CD4-positive, alpha-beta T cell treated with Interleukin-17A for 4 hours (primary cell): ENCODE data around the gene PSORS1C1.
"Not testable (repeated sequence)": the region's sequence is repeated elsewhere in the genome, so short reads cannot be mapped to it uniquely, and the experiment has no call there.

Experiments
- DNase-seq: peaks from one replicate; pipeline ENCODE4 v3.0.0-alpha.2; 2020; ENCODE audit warnings: mixed read lengths

The PSORS1C1 gene

GRCh38 chr6:31161216-31162126 is 46.9 kb downstream of the PSORS1C1 start:
- DNase-seq: no peak

DNA sequence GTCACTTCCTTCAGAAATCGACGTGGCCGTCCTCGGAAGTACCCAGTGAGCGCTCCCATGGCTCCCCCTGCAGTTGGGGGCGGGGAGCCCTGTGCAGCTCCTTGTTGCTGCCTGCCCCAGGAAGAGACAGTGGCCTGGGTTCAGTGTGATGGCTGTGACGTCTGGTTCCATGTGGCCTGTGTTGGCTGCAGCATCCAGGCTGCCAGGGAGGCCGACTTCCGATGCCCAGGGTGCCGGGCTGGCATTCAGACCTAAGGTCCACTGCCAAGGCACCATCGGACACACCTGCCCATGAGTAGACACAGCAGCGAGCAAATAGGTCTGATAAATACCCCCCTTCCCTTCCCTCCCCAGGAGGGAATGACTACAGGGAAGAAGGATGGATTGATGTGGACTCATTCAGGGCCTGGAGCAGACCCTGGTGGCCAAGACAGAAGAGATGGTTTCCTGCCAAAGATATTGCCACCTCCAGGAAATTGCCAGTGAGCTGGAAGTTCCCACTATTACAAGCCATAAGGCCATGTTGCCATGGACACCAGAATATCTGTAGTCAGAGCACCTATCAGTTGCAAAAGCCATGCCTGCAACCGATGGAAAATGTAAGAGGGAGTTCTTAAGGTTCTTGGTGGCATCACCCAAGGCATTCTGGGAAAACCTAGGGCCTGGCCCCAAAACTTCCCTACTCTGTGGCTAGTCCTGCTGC is 48.0 kb downstream of the PSORS1C1 start:
- DNase-seq: no peak

GRCh38 chr6:31163922-31164321 is 49.3 kb downstream of the PSORS1C1 start:
- DNase-seq: no peak

GRCh38 chr6:31164475-31165063 is 50.0 kb downstream of the PSORS1C1 start:
- not testable (repeated sequence) for DNase-seq

DNA sequence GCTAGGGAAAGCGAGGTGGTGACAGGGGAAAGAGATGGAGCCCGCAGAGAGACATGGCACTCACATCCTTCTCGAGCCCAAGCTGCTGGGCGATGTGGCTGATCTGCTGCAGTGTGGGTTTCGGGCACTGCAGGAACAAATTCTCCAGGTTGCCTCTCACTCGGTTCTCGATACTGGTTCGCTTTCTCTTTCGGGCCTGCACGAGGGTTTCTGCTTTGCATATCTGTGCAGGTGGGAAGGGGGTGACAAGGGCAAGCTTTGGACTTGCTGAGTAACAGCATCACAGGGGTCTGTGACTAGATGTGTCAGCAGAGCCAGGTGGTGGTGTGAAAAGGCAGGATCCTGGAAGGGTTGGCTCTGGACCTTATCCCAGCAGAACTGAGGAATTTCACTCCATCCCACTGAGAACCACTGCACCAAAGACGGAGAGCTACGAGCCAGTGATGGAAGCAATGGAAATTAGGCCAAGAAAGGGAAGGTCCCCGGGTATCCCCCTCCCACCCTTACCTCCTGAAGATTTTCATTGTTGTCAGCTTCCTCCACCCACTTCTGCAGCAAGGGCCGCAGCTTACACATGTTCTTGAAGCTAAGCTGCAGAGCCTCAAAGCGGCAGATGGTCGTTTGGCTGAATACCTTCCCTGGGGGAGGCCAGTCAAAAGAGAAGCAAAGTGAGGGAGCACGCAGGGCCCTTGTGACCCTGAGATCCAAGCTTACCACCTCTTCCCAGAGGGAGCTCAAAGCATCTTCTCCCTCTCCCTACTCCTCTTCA is 50.6 kb downstream of the PSORS1C1 start:
- not testable (repeated sequence) for DNase-seq

DNA sequence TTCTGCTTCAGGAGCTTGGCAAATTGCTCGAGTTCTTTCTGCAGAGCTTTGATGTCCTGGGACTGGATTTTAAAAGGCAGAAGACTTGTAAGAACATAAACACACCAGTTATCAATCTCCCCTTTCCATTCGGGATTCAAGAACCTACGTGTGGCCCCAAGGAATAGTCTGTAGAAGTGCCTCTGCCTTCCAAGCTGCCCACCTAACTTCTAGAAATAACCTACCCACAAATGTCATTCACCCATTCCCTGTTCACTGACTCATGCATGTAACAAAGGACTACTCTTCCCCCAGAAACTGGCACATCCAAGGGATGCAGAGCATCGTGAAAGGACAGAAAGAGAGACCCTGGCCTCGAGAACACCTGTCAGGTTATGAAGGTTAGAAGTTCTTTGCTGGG is 51.4 kb downstream of the PSORS1C1 start:
- no peak for DNase-seq

- DNase-seq: no peak
Observed at GRCh38 chr6:31168606-31169005, 54.0 kb downstream of the PSORS1C1 start.

- DNase-seq: no peak
Observed at GRCh38 chr6:31169123-31169857, 54.7 kb downstream of the PSORS1C1 start.

- DNase-seq: not testable (repeated sequence)
Observed at GRCh38 chr6:31169858-31170599, 55.4 kb downstream of the PSORS1C1 start.

GRCh38 chr6:31170600-31170881 is 55.9 kb downstream of the PSORS1C1 start, which contains the start of gene POU5F1:
TSS of gene POU5F1 (minus strand) at chr6:31170682. CDS start at chr6:31170620, 62 bp downstream.
- DNase-seq: no peak

GRCh38 chr6:31170987-31171671 is 56.5 kb downstream of the PSORS1C1 start:
- no peak for DNase-seq

DNA sequence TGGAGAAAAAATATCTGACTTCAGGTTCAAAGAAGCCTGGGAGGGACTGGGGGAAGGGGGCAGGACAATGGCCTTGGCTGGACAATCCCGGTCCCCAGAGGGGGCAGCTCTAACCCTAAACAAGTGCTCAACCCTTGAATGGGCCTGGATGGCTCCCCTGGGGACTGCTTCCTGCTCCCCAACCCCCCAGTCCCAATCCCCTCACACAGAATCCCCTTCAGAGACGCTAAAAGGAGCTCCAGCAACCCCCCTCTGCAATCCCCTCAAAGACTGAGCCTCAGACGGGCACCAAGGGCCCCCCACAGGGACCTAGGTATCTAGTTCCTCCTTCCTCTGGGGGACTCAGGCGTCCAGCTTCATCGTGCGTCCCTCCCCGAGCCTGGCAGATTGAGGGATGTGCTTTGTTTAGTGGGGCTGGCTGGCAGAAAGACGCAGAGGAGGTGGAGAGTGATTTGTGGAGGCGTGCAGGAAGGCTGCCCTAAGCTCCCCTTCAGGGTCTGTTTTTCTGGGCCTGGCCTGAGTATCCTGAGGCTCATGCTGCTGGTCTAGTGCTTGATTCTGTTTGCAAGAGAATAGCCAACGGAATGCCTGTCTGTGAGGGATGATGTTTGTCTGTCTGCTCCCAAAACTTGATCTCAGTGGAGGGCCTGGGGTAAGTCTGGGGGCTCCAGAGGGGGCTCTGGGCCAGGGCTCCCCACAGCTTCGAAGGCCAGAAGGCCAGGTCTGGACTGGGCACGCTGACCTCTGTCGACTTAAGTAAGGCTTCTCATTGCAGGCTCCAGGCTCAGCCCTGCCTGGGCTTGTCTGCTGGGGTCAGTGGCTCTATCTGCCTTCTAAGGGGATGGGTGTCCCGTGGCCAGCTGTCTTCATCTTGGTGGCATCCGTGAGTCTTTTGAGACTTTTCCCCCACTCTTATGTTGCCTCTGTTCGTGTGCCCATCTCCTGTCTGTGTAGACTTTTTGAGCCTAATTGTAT is 57.6 kb downstream of the PSORS1C1 start:
- DNase-seq: no peak

GRCh38 chr6:31172973-31173384 is 58.4 kb downstream of the PSORS1C1 start:
- no peak for DNase-seq

GRCh38 chr6:31173406-31173805 is 58.8 kb downstream of the PSORS1C1 start:
- no peak for DNase-seq

GRCh38 chr6:31174378-31174777 is 59.8 kb downstream of the PSORS1C1 start:
- DNase-seq: no peak

GRCh38 chr6:31175971-31176370 is 61.4 kb downstream of the PSORS1C1 start:
- DNase-seq: no peak

- DNase-seq: no peak
Observed at GRCh38 chr6:31178143-31179041, 63.8 kb downstream of the PSORS1C1 start.

DNA sequence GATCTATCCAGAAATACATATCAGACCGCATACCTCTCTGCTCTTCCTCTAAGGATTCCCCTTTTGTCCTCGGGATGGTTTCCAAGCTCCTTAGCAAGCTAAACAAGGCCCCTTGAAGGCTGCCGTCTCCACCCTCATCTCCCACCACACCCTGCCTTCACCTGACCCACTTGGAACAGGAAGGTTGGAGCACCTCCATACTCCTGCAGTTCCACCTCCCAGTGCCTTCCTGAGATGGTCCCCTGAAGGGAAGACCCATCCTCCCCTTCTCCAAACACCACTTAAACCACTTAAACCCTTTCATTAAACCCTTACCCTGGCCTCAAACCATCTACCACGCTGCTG is 64.4 kb downstream of the PSORS1C1 start:
- DNase-seq: no peak

GRCh38 chr6:31179896-31180295 is 65.3 kb downstream of the PSORS1C1 start:
- DNase-seq: no peak
